ENCODE data around the gene C6orf15.

Gene C6orf15

GRCh38 chr6:31094389-31094881, 17.9 kb downstream of the C6orf15 start:
- peak overlapping the region; percentile 73 for H3K9ac ChIP-seq (ENCODE audit: low read depth, low read length, poor library complexity, severe bottlenecking)
- H2AFZ ChIP-seq (ENCODE audit: low read length): peak overlapping the region; percentile 44; the same call in 1 of the 2 replicates

GRCh38 chr6:31092769-31093505, 19.4 kb downstream of the C6orf15 start:
- TF ChIP-seq CTCF (conservative IDR thresholded peaks at IDR 0.05; ENCODE audit: low read length): no peak
- TF ChIP-seq EZH2phosphoT487 (IDR thresholded peaks at IDR 0.05; ENCODE audit: borderline replicate concordance): no peak
- H3K9me3 ChIP-seq (ENCODE audit: insufficient read depth, low read depth, low read length): no peaks in the 10 kb centered on the region
- H3K79me2 ChIP-seq (ENCODE audit: insufficient read depth, low read length): no peaks in the 10 kb centered on the region
- no peak overlapping the region for H2AFZ ChIP-seq (ENCODE audit: low read length)
- H3K4me3 ChIP-seq (ENCODE audit: low read length, poor library complexity, severe bottlenecking): no peak overlapping the region
- H4K20me1 ChIP-seq (ENCODE audit: insufficient read depth, low read length, poor library complexity, severe bottlenecking): no peaks in the 10 kb centered on the region
- no peaks in the 10 kb centered on the region for H3K36me3 ChIP-seq (ENCODE audit: insufficient read depth, low read length)
- peaks cover 48% of the 10 kb centered on the region for H3K4me1 ChIP-seq (ENCODE audit: insufficient read depth, low read length, poor library complexity, severe bottlenecking)
- H3K9ac ChIP-seq (ENCODE audit: low read depth, low read length, poor library complexity, severe bottlenecking): peak overlapping the region; percentile 73
- peak overlapping the region; percentile 77 for H3K4me2 ChIP-seq (ENCODE audit: low read depth, low read length, poor library complexity, severe bottlenecking)
- no peaks in the 10 kb centered on the region for H3K9me2 ChIP-seq (replicated peaks; ENCODE audit: low read depth, low read length)
- H3F3A ChIP-seq (ENCODE audit: low read depth): peaks cover 11% of the 10 kb centered on the region
- H3K27me3 ChIP-seq (ENCODE audit: insufficient read depth, low read length, poor library complexity, severe bottlenecking): no peaks in the 10 kb centered on the region

More at GRCh38 chr6:31094389-31094881, 17.9 kb downstream of the C6orf15 start:
- H3K4me1 ChIP-seq (ENCODE audit: insufficient read depth, low read length, poor library complexity, severe bottlenecking): peaks cover 53% of the 10 kb centered on the region
- H3K79me2 ChIP-seq (ENCODE audit: insufficient read depth, low read length): no peaks in the 10 kb centered on the region
- H3K9me2 ChIP-seq (replicated peaks; ENCODE audit: low read depth, low read length): no peaks in the 10 kb centered on the region
- H3K4me3 ChIP-seq (ENCODE audit: low read length, poor library complexity, severe bottlenecking): peak overlapping the region; percentile 60
- H3F3A ChIP-seq (ENCODE audit: low read depth): peaks cover 11% of the 10 kb centered on the region
- peak overlapping the region; percentile 77 for H3K4me2 ChIP-seq (ENCODE audit: low read depth, low read length, poor library complexity, severe bottlenecking)
- H3K36me3 ChIP-seq (ENCODE audit: insufficient read depth, low read length): no peaks in the 10 kb centered on the region
- no peaks in the 10 kb centered on the region for H4K20me1 ChIP-seq (ENCODE audit: insufficient read depth, low read length, poor library complexity, severe bottlenecking)
- no peaks in the 10 kb centered on the region for H3K9me3 ChIP-seq (ENCODE audit: insufficient read depth, low read depth, low read length)
- TF ChIP-seq CTCF (conservative IDR thresholded peaks at IDR 0.05; ENCODE audit: low read length): no peak
- TF ChIP-seq EZH2phosphoT487 (IDR thresholded peaks at IDR 0.05; ENCODE audit: borderline replicate concordance): no peak
- no peaks in the 10 kb centered on the region for H3K27me3 ChIP-seq (ENCODE audit: insufficient read depth, low read length, poor library complexity, severe bottlenecking)

GRCh38 chr6:31092238-31092637, 20.1 kb downstream of the C6orf15 start:
- Histone ChIP-seq H3K79me2 (ENCODE audit: insufficient read depth, low read length) (no peaks in the 10 kb centered on the region), H4K20me1 (ENCODE audit: insufficient read depth, low read length, poor library complexity, severe bottlenecking) (no peaks in the 10 kb centered on the region), H3K4me2 (ENCODE audit: low read depth, low read length, poor library complexity, severe bottlenecking) (no peak overlapping the region), H3K4me1 (ENCODE audit: insufficient read depth, low read length, poor library complexity, severe bottlenecking) (peaks cover 43% of the 10 kb centered on the region), H2AFZ (ENCODE audit: low read length) (no peak overlapping the region), H3F3A (ENCODE audit: low read depth) (peaks cover 11% of the 10 kb centered on the region), H3K9ac (ENCODE audit: low read depth, low read length, poor library complexity, severe bottlenecking) (no peak overlapping the region), H3K9me3 (ENCODE audit: insufficient read depth, low read depth, low read length) (no peaks in the 10 kb centered on the region), H3K4me3 (ENCODE audit: low read length, poor library complexity, severe bottlenecking) (no peak overlapping the region), H3K36me3 (ENCODE audit: insufficient read depth, low read length) (no peaks in the 10 kb centered on the region), H3K9me2 (replicated peaks; ENCODE audit: low read depth, low read length) (no peaks in the 10 kb centered on the region), H3K27me3 (ENCODE audit: insufficient read depth, low read length, poor library complexity, severe bottlenecking) (no peaks in the 10 kb centered on the region)
- TF ChIP-seq EZH2phosphoT487 (IDR thresholded peaks at IDR 0.05; ENCODE audit: borderline replicate concordance) (no peak), CTCF (conservative IDR thresholded peaks at IDR 0.05; ENCODE audit: low read length) (no peak)
